ENCODE measurements around the gene TGFBR3. TPM values are rescaled to one million over a fixed set of nuclear protein-coding genes. Genes with fewer than 3 reads are reported as not detected.
A peak's percentile ranks its signal among the peaks of the same experiment; 100 is the strongest.

TGFBR3 gene
- total and polyA plus RNA-seq, 3 experiments from 2014 or later, result 28.8 to 78.5 (median 29.9) TPM

DNA sequence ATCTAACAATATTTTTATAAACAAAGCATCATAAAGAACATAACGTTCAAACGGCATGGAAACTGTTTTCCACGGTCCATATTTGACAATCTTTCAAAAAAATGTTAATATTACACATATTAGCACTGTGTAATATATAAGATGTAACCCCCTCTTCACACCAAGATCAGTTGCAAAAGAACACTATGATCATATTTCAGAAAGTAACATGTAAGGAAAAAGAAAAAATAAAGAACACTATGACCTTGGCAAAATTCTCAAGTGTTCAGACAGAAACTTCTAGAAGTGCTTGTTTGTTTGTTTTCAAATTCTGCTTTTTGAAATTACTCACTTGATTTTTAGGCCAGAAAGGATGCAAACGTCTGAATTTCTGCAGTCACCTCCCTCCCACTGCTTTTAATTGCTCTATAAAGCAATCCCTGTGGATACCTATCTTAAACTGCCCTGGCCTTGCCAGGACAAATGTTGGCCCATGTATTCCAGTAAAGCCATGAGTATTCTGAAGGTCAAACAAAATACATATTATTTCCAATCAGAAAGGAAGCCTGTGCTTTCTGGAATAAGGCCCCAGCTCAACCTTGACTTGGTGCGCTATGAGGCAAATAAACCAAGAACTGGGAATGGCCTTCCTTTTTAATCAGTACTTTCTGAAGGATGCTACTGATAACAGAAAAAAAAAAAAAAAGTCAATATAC is 68.6 kb downstream of the TGFBR3 start:
- peaks cover 0 to 3% (median 2%) of the 10 kb centered on the region in 3 donors for H3K36me3 Mint-ChIP-seq
- ChIA-PET CTCF (no interaction called here), POLR2A (no interaction called here)
- Histone ChIP-seq H3K36me3 (ENCODE audit: insufficient read depth, low read length) (no peaks in the 10 kb centered on the region), H3K27ac (ENCODE audit: low read depth, low read length) (no peak overlapping the region), H3K9me3 (ENCODE audit: low read length) (no peaks in the 10 kb centered on the region), H3K27me3 (ENCODE audit: insufficient read depth, low read length, poor library complexity, severe bottlenecking) (no peaks in the 10 kb centered on the region), H3K4me1 (ENCODE audit: insufficient read depth, low read length) (peaks cover 6% of the 10 kb centered on the region), H3K4me3 (ENCODE audit: low read length) (no peak overlapping the region)
- no peaks in the 10 kb centered on the region for H3K27me3 Mint-ChIP-seq
- no peak overlapping the region for H3K4me3 Mint-ChIP-seq
- H3K27ac Mint-ChIP-seq, result peak overlapping the region in 4 of 8 donors; percentile 6 to 54 (median 28)
- DNase-seq, result no peak
- no peaks in the 10 kb centered on the region for H3K9me3 Mint-ChIP-seq
- peaks cover 69 to 79% (median 77%) of the 10 kb centered on the region in 3 donors for H3K4me1 Mint-ChIP-seq

- Mint-ChIP-seq H3K36me3 (peaks cover 0 to 3% (median 0%) of the 10 kb centered on the region in 3 donors), H3K9me3 (no peaks in the 10 kb centered on the region), H3K27ac (peak overlapping the region in 3 of 8 donors; percentile 8 to 70 (median 24)), H3K27me3 (no peaks in the 10 kb centered on the region), H3K4me1 (peaks cover 66 to 81% (median 78%) of the 10 kb centered on the region in 3 donors), H3K4me3 (no peak overlapping the region)
- Histone ChIP-seq H3K36me3 (ENCODE audit: insufficient read depth, low read length) (no peaks in the 10 kb centered on the region), H3K9me3 (ENCODE audit: low read length) (no peaks in the 10 kb centered on the region), H3K4me1 (ENCODE audit: insufficient read depth, low read length) (no peaks in the 10 kb centered on the region), H3K27ac (ENCODE audit: low read depth, low read length) (no peak overlapping the region), H3K27me3 (ENCODE audit: insufficient read depth, low read length, poor library complexity, severe bottlenecking) (no peaks in the 10 kb centered on the region), H3K4me3 (ENCODE audit: low read length) (no peak overlapping the region)
- CTCF ChIA-PET, result no interaction called here
- POLR2A ChIA-PET, result interaction anchor here (0.6 kb wide), 1 partner anchor 98 kb away, joined by 3 read pairs; no protein-coding TSS in a partner anchor
- DNase-seq, result no peak
Observed at GRCh38 chr1:91816031-91816430, 69.9 kb downstream of the TGFBR3 start.

DNA sequence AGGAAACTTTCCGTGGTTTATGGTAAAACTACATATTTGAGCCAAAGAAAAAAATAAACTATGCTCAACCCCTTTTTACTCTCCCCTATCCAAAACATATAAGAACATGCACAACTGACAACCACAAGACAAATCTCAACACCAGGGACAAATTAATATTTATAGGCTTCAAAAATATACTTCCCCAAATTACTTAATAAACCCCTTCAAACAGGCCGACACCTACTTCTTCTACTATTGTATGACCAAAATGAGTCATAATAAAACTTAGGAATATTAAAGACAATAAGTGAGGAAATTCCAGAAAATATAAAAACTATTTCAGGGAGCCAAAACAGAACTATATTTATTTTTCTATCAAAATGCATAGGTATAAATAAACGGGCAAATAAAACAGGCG is 71.5 kb downstream of the TGFBR3 start:
- POLR2A ChIA-PET, result no interaction called here
- no peak for DNase-seq
- H3K27ac ChIP-seq (ENCODE audit: low read depth, low read length), result no peak overlapping the region
- H3K36me3 ChIP-seq (ENCODE audit: insufficient read depth, low read length), result no peaks in the 10 kb centered on the region
- Mint-ChIP-seq H3K27me3 (no peaks in the 10 kb centered on the region), H3K4me1 (peaks cover 74 to 88% (median 82%) of the 10 kb centered on the region in 3 donors), H3K9me3 (no peaks in the 10 kb centered on the region), H3K4me3 (peak overlapping the region in 1 of 7 donors; percentile 1), H3K36me3 (peaks cover 0 to 3% (median 0%) of the 10 kb centered on the region in 3 donors), H3K27ac (peak overlapping the region in 5 of 8 donors; percentile 0 to 77 (median 54))
- H3K4me1 ChIP-seq (ENCODE audit: insufficient read depth, low read length), result peaks cover 13% of the 10 kb centered on the region
- no peaks in the 10 kb centered on the region for H3K27me3 ChIP-seq (ENCODE audit: insufficient read depth, low read length, poor library complexity, severe bottlenecking)
- CTCF ChIA-PET, result no interaction called here
- no peak overlapping the region for H3K4me3 ChIP-seq (ENCODE audit: low read length)
- H3K9me3 ChIP-seq (ENCODE audit: low read length), result no peaks in the 10 kb centered on the region

DNA sequence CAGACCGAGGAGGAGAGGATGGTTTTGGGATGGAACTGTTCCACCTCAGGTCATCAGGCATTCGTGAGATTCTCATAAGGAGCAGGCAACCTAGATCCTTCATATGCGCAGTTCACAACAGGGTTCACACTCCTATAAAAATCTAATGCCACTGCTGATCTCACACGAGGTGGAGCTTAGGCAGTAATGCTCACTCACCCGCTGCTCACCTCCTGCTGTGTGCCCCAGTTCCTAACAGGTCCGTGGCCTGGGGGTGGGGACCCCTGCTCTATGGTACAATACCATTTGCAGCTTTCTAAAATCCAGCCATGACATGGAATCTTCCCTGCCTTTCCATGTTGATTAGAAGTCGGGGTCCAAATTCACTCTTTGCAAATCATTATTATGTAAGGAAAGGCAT is 72.1 kb downstream of the TGFBR3 start:
- H3K4me1 Mint-ChIP-seq, result peaks cover 78 to 89% (median 84%) of the 10 kb centered on the region in 3 donors
- Histone ChIP-seq H3K27me3 (ENCODE audit: insufficient read depth, low read length, poor library complexity, severe bottlenecking) (no peaks in the 10 kb centered on the region), H3K36me3 (ENCODE audit: insufficient read depth, low read length) (no peaks in the 10 kb centered on the region), H3K27ac (ENCODE audit: low read depth, low read length) (no peak overlapping the region), H3K4me3 (ENCODE audit: low read length) (no peak overlapping the region), H3K4me1 (ENCODE audit: insufficient read depth, low read length) (peaks cover 19% of the 10 kb centered on the region), H3K9me3 (ENCODE audit: low read length) (no peaks in the 10 kb centered on the region)
- peak overlapping the region in 2 of 8 donors; percentile 8 to 41 for H3K27ac Mint-ChIP-seq
- peaks cover 0 to 2% (median 0%) of the 10 kb centered on the region in 3 donors for H3K36me3 Mint-ChIP-seq
- DNase-seq, result no peak
- ChIA-PET CTCF (no interaction called here), POLR2A (no interaction called here)
- H3K9me3 Mint-ChIP-seq, result no peaks in the 10 kb centered on the region
- H3K27me3 Mint-ChIP-seq, result no peaks in the 10 kb centered on the region
- no peak overlapping the region for H3K4me3 Mint-ChIP-seq

- Histone ChIP-seq H3K27me3 (ENCODE audit: insufficient read depth, low read length, poor library complexity, severe bottlenecking) (no peaks in the 10 kb centered on the region), H3K4me1 (ENCODE audit: insufficient read depth, low read length) (peaks cover 22% of the 10 kb centered on the region), H3K9me3 (ENCODE audit: low read length) (no peaks in the 10 kb centered on the region), H3K27ac (ENCODE audit: low read depth, low read length) (no peak overlapping the region), H3K36me3 (ENCODE audit: insufficient read depth, low read length) (no peaks in the 10 kb centered on the region), H3K4me3 (ENCODE audit: low read length) (no peak overlapping the region)
- DNase-seq, result no peak
- ChIA-PET POLR2A (interaction anchor here (0.6 kb wide), 1 partner anchor 129 kb away, joined by 5 read pairs; no protein-coding TSS in a partner anchor), CTCF (no interaction called here)
- H3K9me3 Mint-ChIP-seq, result no peaks in the 10 kb centered on the region
- no peaks in the 10 kb centered on the region for H3K27me3 Mint-ChIP-seq
- H3K27ac Mint-ChIP-seq, result peak overlapping the region in 5 of 8 donors; percentile 5 to 77 (median 7)
- no peaks in the 10 kb centered on the region for H3K36me3 Mint-ChIP-seq
- H3K4me1 Mint-ChIP-seq, result peaks cover 66 to 78% (median 78%) of the 10 kb centered on the region in 3 donors
- no peak overlapping the region for H3K4me3 Mint-ChIP-seq
Observed at GRCh38 chr1:91811363-91812025, 74.5 kb downstream of the TGFBR3 start.

DNA sequence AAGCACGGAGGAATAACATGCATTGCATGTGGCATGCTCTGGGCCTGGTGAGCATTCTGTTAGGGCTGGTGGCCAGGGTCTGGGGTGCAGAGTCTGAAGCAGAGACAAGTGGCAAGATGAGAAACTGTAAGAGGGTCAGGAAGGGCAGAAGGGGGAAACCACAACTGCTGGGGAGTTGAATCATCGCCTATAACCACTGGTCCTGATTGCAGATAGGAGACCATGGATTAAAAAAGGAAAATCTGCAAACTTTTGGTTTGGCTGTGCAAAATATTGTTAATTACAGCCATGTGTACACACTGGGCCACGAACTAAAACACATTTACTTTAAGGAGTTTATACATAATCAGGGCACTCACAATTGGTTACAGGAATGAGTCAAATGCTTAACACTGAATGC is 76.6 kb downstream of the TGFBR3 start:
- H3K36me3 ChIP-seq (ENCODE audit: insufficient read depth, low read length), result no peaks in the 10 kb centered on the region
- Mint-ChIP-seq H3K27ac (peak overlapping the region; percentile 21 to 89 (median 82)), H3K4me3 (peak overlapping the region in 2 of 7 donors; percentile 10 to 20), H3K36me3 (no peaks in the 10 kb centered on the region), H3K4me1 (peaks cover 69 to 83% (median 81%) of the 10 kb centered on the region in 3 donors), H3K27me3 (peaks cover 0 to 1% of the 10 kb centered on the region in 2 donors), H3K9me3 (no peaks in the 10 kb centered on the region)
- H3K27ac ChIP-seq (ENCODE audit: low read depth, low read length), result no peak overlapping the region
- ChIA-PET POLR2A (no interaction called here), CTCF (no interaction called here)
- no peak for DNase-seq
- H3K4me3 ChIP-seq (ENCODE audit: low read length), result no peak overlapping the region
- H3K27me3 ChIP-seq (ENCODE audit: insufficient read depth, low read length, poor library complexity, severe bottlenecking), result no peaks in the 10 kb centered on the region
- H3K4me1 ChIP-seq (ENCODE audit: insufficient read depth, low read length), result peaks cover 39% of the 10 kb centered on the region
- H3K9me3 ChIP-seq (ENCODE audit: low read length), result no peaks in the 10 kb centered on the region

DNA sequence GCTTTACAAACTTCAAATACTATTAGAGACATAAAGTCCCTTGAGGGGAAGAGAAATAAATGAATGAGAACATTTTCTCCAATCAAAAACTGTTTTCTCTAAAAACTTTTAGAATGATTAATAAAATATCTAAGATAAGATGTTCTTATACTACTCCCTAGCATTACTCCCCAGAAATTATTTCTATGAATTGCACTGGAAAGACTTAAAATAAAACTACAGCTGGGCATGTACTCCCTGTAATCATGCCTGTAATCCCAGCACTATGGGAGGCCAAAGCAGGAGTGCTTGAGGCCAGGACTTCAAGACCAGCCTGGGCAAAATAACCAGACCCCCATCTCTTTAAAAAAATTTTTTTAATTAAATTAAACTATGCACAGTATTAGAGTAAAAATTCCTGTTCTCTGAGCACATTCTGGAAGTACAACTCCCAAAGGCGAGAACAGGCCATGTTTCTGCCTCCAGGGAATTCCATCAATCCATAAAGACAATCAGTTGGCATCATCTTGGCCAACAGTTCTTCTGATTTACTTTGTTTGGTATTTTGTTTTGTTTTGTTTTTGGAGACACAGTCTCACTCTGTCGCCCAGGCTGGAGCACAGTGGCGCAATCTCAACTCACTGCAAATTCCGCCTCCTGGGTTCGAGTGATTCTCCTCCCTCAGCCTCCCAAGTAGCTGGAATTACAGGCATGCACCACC is 77.9 kb downstream of the TGFBR3 start:
- ChIA-PET POLR2A (no interaction called here), CTCF (no interaction called here)
- Mint-ChIP-seq H3K27me3 (peaks cover 0 to 3% of the 10 kb centered on the region in 2 donors), H3K27ac (peak overlapping the region in 7 of 8 donors; percentile 10 to 99 (median 61)), H3K4me3 (no peak overlapping the region), H3K9me3 (no peaks in the 10 kb centered on the region), H3K4me1 (peaks cover 69 to 83% (median 83%) of the 10 kb centered on the region in 3 donors), H3K36me3 (no peaks in the 10 kb centered on the region)
- Histone ChIP-seq H3K36me3 (ENCODE audit: insufficient read depth, low read length) (no peaks in the 10 kb centered on the region), H3K4me1 (ENCODE audit: insufficient read depth, low read length) (peaks cover 51% of the 10 kb centered on the region), H3K27me3 (ENCODE audit: insufficient read depth, low read length, poor library complexity, severe bottlenecking) (no peaks in the 10 kb centered on the region), H3K9me3 (ENCODE audit: low read length) (no peaks in the 10 kb centered on the region), H3K27ac (ENCODE audit: low read depth, low read length) (no peak overlapping the region), H3K4me3 (ENCODE audit: low read length) (no peak overlapping the region)
- DNase-seq, result no peak

Data from CD8-positive, alpha-beta memory T cell (primary cell).